HG02678 (cell line): ENCODE data around the gene SLC22A13.

ENCODE experiments used
- ATAC-seq: cut with Tn5 transposase; IDR thresholded peaks from one replicate; pipeline ENCODE4 v1.9.1; 2021; ENCODE audit warnings: mild to moderate bottlenecking, moderate library complexity; ENCODE audit not compliant: unreplicated experiment

SLC22A13 gene

DNA sequence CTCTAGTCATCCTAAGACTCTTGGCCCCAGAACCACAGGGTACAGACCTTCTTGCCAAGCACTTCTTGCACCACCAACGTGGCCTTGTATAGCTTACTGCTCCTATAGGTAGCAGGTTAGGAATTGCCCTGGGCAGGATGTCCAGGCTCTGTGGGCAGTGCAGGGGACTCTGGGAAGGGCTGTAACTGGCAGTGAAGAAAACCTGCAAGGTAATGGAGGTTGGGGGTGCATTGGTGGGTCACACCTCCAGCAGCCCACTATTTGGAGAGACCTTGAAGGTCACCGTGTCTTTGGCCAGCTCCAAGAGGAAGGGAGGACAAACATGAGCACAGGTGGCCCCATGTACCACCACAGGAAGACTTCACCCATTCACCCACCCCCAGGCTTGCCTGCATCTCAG, 59.6 kb downstream of the SLC22A13 start:
- no peak for ATAC-seq

DNA sequence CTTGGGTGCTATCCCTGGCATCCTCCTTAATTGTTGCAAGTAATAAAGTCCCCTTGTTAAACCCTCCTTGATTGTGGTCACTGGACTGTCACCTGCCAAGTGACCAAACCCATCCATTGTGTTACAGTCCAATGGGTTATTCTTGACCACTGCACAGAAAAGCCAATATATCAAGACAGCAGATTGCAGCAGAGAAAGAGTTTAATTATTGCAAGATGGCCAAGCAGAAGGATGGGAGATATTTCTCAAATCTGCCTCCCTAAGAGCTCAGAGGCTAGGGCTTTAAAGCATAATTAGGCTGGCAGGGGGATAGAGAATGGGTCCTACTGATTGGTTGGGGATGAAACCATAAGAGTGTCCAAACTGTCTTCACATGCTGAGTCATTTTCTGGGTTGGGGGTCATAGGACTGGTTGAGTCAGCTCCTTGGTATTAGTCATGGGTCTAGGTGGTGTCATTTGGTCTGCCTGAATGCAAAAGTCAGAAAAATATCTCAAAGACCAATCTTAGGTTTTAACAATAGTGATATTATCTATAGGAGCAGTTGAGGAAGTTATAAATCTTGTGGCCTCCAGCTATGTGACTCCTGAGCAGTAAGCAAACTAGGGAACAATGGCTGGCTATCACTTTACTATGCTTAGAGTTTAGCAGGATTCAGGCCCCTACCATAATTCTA, 61.9 kb downstream of the SLC22A13 start:
- no peak for ATAC-seq
